Measurements from ENCODE around the gene RPS6KL1. TPM values are rescaled to one million over a fixed set of nuclear protein-coding genes. Genes with fewer than 3 reads are reported as not detected.

RPS6KL1 gene
- total RNA-seq, 1 donor from 2014 or later: 2.0 TPM

DNA sequence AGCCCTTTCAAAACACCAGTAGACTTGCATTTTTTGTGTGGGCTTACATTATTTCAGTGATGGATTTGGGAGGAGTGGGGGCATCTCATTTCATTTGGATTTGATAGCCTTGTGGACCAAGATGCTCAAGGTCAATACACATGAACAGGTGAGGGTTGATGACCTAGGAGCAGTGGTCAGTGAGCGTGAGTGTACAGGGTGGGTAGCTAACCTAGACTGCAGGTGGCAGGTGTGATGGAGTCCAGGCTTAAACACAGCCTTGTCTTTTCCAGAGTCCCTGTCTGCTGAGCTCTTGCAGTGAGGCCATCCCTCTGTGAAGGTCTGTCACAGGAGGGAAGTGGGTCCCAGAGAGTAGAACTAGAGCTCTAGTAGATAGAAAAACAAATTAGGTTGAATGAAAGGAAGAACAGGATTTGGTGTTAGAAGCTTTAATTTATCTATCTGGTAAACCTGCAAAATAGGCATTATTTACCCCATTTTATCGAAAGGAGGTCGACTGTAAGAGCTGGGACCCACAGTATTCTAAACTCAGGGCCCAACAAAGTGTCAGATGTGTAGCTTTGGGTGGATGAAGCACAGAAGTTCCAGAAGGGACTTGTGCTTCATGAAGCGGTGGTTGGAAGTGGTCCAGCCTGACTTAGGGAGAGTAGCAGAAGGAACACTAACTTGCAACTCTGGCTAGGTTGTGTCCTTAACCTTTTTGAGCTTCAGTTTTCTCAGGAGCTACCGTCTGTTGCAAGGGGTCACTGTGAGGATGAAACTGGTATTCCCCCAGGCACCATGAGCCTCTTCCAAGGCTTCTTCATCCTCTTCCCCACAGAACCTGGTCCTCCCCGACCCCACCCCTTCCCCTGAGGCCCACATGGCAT, 18.2 kb downstream of the RPS6KL1 start:
- H3K27me3 ChIP-seq (ENCODE audit: low read depth): no peaks in the 10 kb centered on the region
- intact Hi-C loops (cut with DNase I): loop anchor here (10.0 kb wide), 1 partner anchor 50 kb away; no protein-coding TSS in a partner anchor
- no peak for TF ChIP-seq CTCF (IDR thresholded peaks at IDR 0.05)
- H3K27ac ChIP-seq: no peak overlapping the region
- H3K4me1 ChIP-seq: peaks cover 23% of the 10 kb centered on the region
- H3K36me3 ChIP-seq: peaks cover 57% of the 10 kb centered on the region
- ATAC-seq: no peak
- no peak overlapping the region for H3K4me3 ChIP-seq
- DNase-seq: no peak
- no peaks in the 10 kb centered on the region for H3K9me3 ChIP-seq

- no peaks in the 10 kb centered on the region for H3K27me3 ChIP-seq (ENCODE audit: low read depth)
- no peak for TF ChIP-seq CTCF (IDR thresholded peaks at IDR 0.05)
- H3K36me3 ChIP-seq: peaks cover 74% of the 10 kb centered on the region
- H3K4me1 ChIP-seq: peaks cover 23% of the 10 kb centered on the region
- intact Hi-C loops (cut with DNase I): loop anchor here (10.0 kb wide), 1 partner anchor 48 kb away; no protein-coding TSS in a partner anchor
- no peak overlapping the region for H3K4me3 ChIP-seq
- no peaks in the 10 kb centered on the region for H3K9me3 ChIP-seq
- no peak overlapping the region for H3K27ac ChIP-seq
- no peak for ATAC-seq
- no peak for DNase-seq
Measured at GRCh38 chr14:74902941-74903705, 19.9 kb downstream of the RPS6KL1 start.

- Histone ChIP-seq H3K27me3 (ENCODE audit: low read depth) (no peaks in the 10 kb centered on the region), H3K9me3 (no peaks in the 10 kb centered on the region), H3K27ac (no peak overlapping the region), H3K4me1 (no peaks in the 10 kb centered on the region), H3K36me3 (peaks cover 100% of the 10 kb centered on the region), H3K4me3 (no peak overlapping the region)
- DNase-seq (no peak), ATAC-seq (no peak)
- intact Hi-C loops (cut with DNase I): no loop called here
- no peak for TF ChIP-seq CTCF (IDR thresholded peaks at IDR 0.05)
Measured at GRCh38 chr14:74898694-74899093, 24.4 kb downstream of the RPS6KL1 start.

DNA sequence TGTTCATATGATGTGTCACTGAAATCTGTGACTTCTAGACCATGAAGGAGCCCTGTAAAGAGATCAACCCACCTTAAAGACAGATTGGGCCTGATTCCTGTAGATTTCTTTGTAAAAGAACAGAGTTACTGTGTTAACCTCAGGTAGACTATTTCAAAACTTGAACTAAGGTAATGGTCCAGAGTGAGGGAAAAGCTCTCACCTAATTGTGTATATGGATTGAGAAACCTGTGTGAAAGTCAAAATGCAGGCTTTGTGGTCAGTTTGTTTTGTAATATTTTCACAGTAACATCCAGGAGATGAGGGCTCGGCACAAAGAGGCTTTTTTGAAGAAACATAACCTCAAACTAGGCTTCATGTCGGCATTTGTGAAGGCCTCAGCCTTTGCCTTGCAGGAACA, 25.0 kb downstream of the RPS6KL1 start:
- DNase-seq (no peak), ATAC-seq (no peak)
- Histone ChIP-seq H3K4me3 (no peak overlapping the region), H3K27ac (no peak overlapping the region), H3K27me3 (ENCODE audit: low read depth) (no peaks in the 10 kb centered on the region), H3K4me1 (peaks cover 4% of the 10 kb centered on the region), H3K36me3 (peaks cover 100% of the 10 kb centered on the region), H3K9me3 (no peaks in the 10 kb centered on the region)
- intact Hi-C loops (cut with DNase I): no loop called here
- no peak for TF ChIP-seq CTCF (IDR thresholded peaks at IDR 0.05)

GRCh38 chr14:74897642-74898041, 25.4 kb downstream of the RPS6KL1 start:
- Histone ChIP-seq H3K36me3 (peaks cover 100% of the 10 kb centered on the region), H3K4me3 (no peak overlapping the region), H3K27me3 (ENCODE audit: low read depth) (no peaks in the 10 kb centered on the region), H3K4me1 (peaks cover 9% of the 10 kb centered on the region), H3K27ac (no peak overlapping the region), H3K9me3 (no peaks in the 10 kb centered on the region)
- DNase-seq: no peak
- ATAC-seq: no peak
- TF ChIP-seq CTCF (IDR thresholded peaks at IDR 0.05): no peak
- intact Hi-C loops (cut with DNase I): no loop called here
